GM18951 (cell line): Measurements from ENCODE around the gene MAPK14.
"Not testable (repeated sequence)": the region's sequence is repeated elsewhere in the genome, so short reads cannot be mapped to it uniquely, and the experiment has no call there.

Experiments used
- POLR2A ChIP-seq: IDR thresholded peaks from 4 replicates; pipeline ENCODE4 v1.6.1; 2011; ENCODE audit warnings: mild to moderate bottlenecking; ENCODE audit not compliant: insufficient read length, insufficient read depth; ENCODE audit errors: extremely low read depth
- in situ Hi-C: fragments of 300-500 bp; cut with MboI; formaldehyde crosslinking; loops from one replicate; pipeline ENCODE4 v1.12.0; 2022; ENCODE audit warnings: low sequenced_read_pairs, mixed read lengths, inconsistent platforms; ENCODE audit not compliant: unreplicated experiment

The MAPK14 gene

GRCh38 chr6:36027501-36028087 lies at the start of gene MAPK14:
Gene MAPK14 (plus strand): TSS chr6:36027808. CDS start chr6:36028158, 350 bp downstream.
- peak; percentile 93 for TF ChIP-seq POLR2A
- in situ Hi-C loops = loop anchor here (5.0 to 10.0 kb wide), 2 partner anchors 70 to 327 kb away; no protein-coding TSS in a partner anchor

GRCh38 chr6:35980126-35980525 lies 47.5 kb upstream of the MAPK14 start:
- in situ Hi-C loops = not testable (repeated sequence)

DNA sequence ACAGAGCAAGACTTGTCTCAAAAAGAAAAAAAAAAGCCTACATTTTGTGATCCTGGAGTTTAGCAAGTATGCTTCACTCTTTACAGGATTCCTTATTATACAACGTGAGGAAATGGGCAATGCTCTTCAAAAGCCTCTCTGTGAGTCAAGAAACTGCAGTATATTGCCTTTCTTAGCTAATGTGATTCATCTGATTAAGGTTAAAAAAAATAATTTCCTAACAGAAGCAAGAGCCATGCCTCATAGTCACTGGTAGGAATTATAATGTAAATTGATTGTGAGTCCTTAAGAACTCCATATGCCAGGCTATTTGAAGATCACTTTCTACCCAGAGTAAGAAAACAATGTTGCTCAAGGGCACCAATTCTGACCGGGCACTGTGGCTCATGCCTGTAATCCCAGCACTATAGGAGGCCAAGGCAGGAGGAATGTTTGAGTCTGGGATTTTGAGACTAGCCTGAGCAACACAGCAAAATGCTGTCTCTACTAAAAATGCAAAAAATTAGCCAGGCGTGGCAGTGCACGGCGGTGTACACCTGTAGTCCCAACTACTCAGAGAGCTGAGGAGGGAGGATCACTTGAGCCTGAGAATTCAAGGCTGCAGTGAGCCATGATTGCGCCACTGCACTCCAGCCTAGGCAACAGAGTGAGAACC lies 46.5 kb upstream of the MAPK14 start:
- TF ChIP-seq POLR2A = no peak
- in situ Hi-C loops = no loop called here

GRCh38 chr6:35984701-35985100 lies 42.9 kb upstream of the MAPK14 start:
- no peak for TF ChIP-seq POLR2A
- in situ Hi-C loops = no loop called here

DNA sequence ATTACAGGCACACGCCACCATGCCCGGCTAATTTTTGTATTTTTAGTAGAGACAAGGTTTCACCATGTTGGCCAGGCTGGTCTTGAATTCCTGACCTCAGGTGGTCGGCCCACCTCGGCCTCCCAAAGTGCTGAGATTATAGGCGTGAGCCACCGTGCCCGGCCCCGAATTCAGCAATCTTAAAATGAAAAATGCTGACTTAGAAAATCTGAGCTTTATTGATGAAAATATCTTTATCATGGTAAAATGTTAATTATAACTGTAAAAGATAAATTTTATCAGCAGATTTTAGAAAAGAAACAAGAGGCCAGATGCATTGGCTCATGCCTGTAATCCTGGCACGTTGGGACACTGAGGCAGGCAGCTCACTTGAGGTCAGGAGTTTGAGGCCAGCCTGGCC lies 39.6 kb upstream of the MAPK14 start:
- in situ Hi-C loops = not testable (repeated sequence)

GRCh38 chr6:35993150-35993549 lies 34.5 kb upstream of the MAPK14 start:
- no peak for TF ChIP-seq POLR2A
- in situ Hi-C loops = no loop called here

GRCh38 chr6:36000451-36000850 lies 27.2 kb upstream of the MAPK14 start:
- no peak for TF ChIP-seq POLR2A
- in situ Hi-C loops = no loop called here

- in situ Hi-C loops = no loop called here
- TF ChIP-seq POLR2A = no peak
Measured at GRCh38 chr6:36015666-36016065, 11.9 kb upstream of the MAPK14 start.

- no peak for TF ChIP-seq POLR2A
- in situ Hi-C loops = no loop called here
Measured at GRCh38 chr6:36018339-36018738, 9.3 kb upstream of the MAPK14 start.

GRCh38 chr6:36019167-36019566 lies 8.4 kb upstream of the MAPK14 start:
- in situ Hi-C loops = no loop called here
- TF ChIP-seq POLR2A = no peak

DNA sequence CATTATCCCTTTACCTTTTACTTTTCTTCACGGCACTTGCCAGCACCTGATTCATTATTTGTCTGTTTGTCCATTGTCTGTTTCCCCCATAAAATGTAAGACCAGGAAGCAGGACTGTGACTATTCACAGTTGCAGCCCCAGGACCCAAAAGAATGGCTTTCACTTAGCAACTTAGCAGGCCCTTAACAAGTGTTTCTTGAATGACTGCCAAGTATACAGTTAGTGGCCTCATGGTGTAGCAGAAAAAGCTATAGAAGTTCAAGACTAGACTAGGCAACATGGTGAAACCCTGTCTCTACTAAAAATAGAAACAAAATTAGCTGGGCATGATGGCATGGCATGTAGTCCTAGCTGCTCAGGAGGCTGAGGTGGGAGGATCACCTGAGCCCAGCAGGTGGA lies 7.5 kb upstream of the MAPK14 start:
- no peak for TF ChIP-seq POLR2A
- in situ Hi-C loops = loop anchor here (10.0 kb wide), 1 partner anchor 335 kb away; no protein-coding TSS in a partner anchor

DNA sequence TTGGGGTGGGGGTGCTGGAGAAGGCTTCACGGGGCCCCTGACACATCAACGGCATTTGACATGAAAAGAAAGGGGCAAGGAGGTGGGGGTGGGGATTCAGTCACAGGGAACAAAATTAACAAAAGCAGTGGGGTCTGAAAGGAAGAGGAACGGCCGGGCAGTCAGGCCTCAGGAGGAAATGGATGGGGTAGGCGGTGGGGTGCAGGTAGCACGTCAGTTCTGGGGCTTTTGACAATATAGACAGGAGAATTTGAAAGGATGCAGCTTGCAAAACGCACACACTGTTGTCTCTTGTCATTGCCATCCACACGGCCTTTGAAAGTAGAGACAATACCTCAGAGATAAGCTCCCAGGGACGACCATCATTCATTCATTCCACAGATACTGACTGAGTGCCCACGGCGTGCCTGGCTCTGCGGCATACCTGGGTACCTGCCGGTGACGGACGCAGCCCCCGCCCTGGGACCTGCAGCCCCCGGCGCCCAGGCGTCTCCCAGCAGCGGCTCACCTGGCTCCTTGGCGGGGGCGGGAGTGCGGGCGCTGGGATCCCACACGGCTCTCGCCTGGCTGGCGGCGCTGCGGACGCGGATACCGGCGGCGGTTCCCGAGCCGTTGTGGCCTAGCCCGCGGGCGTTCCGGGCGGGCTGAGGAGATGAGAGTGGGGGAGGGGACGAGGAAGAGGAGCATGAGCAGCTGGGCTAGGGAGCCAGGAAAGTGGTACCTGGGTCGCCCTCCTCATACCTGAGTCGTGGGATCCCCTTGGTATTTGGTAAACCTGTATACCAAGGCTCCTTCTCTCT lies 3.4 kb upstream of the MAPK14 start, which contains the start of gene SLC26A8:
Gene SLC26A8, minus strand, starts transcription at position 646 of the 800 bp plus-strand sequence. CDS start 4,934 bp downstream, outside the sequence.
- in situ Hi-C loops = loop anchor here (10.0 kb wide), 1 partner anchor 331 kb away; no protein-coding TSS in a partner anchor
- no peak for TF ChIP-seq POLR2A

- no peak for TF ChIP-seq POLR2A
- in situ Hi-C loops = loop anchor here (5.0 to 10.0 kb wide), 2 partner anchors 72 to 329 kb away; no protein-coding TSS in a partner anchor
Measured at GRCh38 chr6:36025260-36025931, 2.2 kb upstream of the MAPK14 start.
